HG03095 (cell line): Measurements from ENCODE around the gene C16orf96.
"Not testable (repeated sequence)": the region's sequence is repeated elsewhere in the genome, so short reads cannot be mapped to it uniquely, and the experiment has no call there.

Experiments
- ATAC-seq: cut with Tn5 transposase; IDR thresholded peaks from one replicate; pipeline ENCODE4 v1.9.1; 2021; ENCODE audit warnings: moderate library complexity; ENCODE audit not compliant: unreplicated experiment

C16orf96 gene

GRCh38 chr16:4561596-4561995 is 5.5 kb downstream of the C16orf96 start:
- ATAC-seq = no peak

GRCh38 chr16:4564661-4565267 is 8.6 kb downstream of the C16orf96 start:
- no peak for ATAC-seq

GRCh38 chr16:4566144-4566543 is 10.0 kb downstream of the C16orf96 start:
- ATAC-seq = no peak

GRCh38 chr16:4570086-4570485 is 13.9 kb downstream of the C16orf96 start:
- ATAC-seq = no peak

GRCh38 chr16:4570688-4571321 is 14.7 kb downstream of the C16orf96 start:
- ATAC-seq = no peak

- no peak for ATAC-seq
Measured at GRCh38 chr16:4572715-4573114, 16.6 kb downstream of the C16orf96 start.

- ATAC-seq = not testable (repeated sequence)
Measured at GRCh38 chr16:4573926-4574325, 17.8 kb downstream of the C16orf96 start.

- ATAC-seq = no peak
Measured at GRCh38 chr16:4574919-4575705, 19.0 kb downstream of the C16orf96 start.

- ATAC-seq = no peak
Measured at GRCh38 chr16:4576008-4576407, 19.9 kb downstream of the C16orf96 start.

- no peak for ATAC-seq
Measured at GRCh38 chr16:4578961-4579530, 22.9 kb downstream of the C16orf96 start.

- no peak for ATAC-seq
Measured at GRCh38 chr16:4580250-4580649, 24.1 kb downstream of the C16orf96 start.

GRCh38 chr16:4583906-4584305 is 27.8 kb downstream of the C16orf96 start:
- no peak for ATAC-seq

- ATAC-seq = no peak
Measured at GRCh38 chr16:4586291-4586690, 30.2 kb downstream of the C16orf96 start.

GRCh38 chr16:4588386-4588785 is 32.2 kb downstream of the C16orf96 start:
- no peak for ATAC-seq

GRCh38 chr16:4588961-4589360 is 32.8 kb downstream of the C16orf96 start:
- no peak for ATAC-seq

- ATAC-seq = no peak
Measured at GRCh38 chr16:4591191-4591590, 35.1 kb downstream of the C16orf96 start.

GRCh38 chr16:4591706-4592470 is 35.7 kb downstream of the C16orf96 start:
- ATAC-seq = no peak

GRCh38 chr16:4593086-4593485 is 36.9 kb downstream of the C16orf96 start:
- ATAC-seq = no peak

GRCh38 chr16:4594433-4595410 is 38.6 kb downstream of the C16orf96 start:
- no peak for ATAC-seq

- no peak for ATAC-seq
Measured at GRCh38 chr16:4597174-4597573, 41.0 kb downstream of the C16orf96 start.
